NB4 (cell line): ENCODE measurements around the gene RGPD5.
"Not testable (repeated sequence)": the region's sequence is repeated elsewhere in the genome, so short reads cannot be mapped to it uniquely, and the experiment has no call there.

Source experiments
- MYC ChIP-seq: IDR thresholded peaks from 2 replicates; pipeline ENCODE4 v1.6.1; 2011; ENCODE audit warnings: low read depth, low read length
- POLR2A ChIP-seq: IDR thresholded peaks from 2 replicates; pipeline ENCODE4 v1.6.1; 2011; ENCODE audit warnings: mild to moderate bottlenecking; ENCODE audit not compliant: insufficient read length; ENCODE audit errors: extremely low read depth
- TF ChIP-seq, protein P1 (sequence below): IDR thresholded peaks from one replicate; pipeline ENCODE4 v1.5.1; 2012; ENCODE audit warnings: low read depth, low read length
- TF ChIP-seq, protein P2 (sequence below): IDR thresholded peaks from 2 replicates; pipeline ENCODE4 v1.6.1; 2011; ENCODE audit warnings: low read depth, low read length

DNA sequence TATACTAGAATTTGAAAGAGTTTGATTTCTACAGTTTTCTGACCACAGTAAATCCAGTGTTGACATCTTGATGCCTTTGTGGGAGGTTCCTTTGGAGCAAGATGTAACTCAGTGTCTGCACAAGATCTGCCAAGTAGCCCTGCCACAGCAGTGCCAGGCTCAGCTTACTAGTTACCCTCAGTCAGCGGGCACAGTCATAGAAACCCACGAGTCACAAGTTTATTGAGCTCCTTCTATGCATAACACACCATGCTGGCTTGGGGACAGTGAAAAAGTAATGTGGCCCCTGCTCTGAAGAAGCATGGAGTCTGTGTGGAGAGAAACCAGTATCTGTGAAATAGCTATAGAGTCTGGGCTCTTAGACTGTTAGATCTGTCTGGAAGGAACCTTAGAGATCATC is 15.0 kb upstream of the RGPD5 start:
- TF ChIP-seq, protein P1, sequence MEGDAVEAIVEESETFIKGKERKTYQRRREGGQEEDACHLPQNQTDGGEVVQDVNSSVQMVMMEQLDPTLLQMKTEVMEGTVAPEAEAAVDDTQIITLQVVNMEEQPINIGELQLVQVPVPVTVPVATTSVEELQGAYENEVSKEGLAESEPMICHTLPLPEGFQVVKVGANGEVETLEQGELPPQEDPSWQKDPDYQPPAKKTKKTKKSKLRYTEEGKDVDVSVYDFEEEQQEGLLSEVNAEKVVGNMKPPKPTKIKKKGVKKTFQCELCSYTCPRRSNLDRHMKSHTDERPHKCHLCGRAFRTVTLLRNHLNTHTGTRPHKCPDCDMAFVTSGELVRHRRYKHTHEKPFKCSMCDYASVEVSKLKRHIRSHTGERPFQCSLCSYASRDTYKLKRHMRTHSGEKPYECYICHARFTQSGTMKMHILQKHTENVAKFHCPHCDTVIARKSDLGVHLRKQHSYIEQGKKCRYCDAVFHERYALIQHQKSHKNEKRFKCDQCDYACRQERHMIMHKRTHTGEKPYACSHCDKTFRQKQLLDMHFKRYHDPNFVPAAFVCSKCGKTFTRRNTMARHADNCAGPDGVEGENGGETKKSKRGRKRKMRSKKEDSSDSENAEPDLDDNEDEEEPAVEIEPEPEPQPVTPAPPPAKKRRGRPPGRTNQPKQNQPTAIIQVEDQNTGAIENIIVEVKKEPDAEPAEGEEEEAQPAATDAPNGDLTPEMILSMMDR, result not testable (repeated sequence)
- TF ChIP-seq POLR2A, MYC: not testable (repeated sequence)
- TF ChIP-seq, protein P2, sequence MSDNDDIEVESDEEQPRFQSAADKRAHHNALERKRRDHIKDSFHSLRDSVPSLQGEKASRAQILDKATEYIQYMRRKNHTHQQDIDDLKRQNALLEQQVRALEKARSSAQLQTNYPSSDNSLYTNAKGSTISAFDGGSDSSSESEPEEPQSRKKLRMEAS, result not testable (repeated sequence)
